COLO668 (cell line): ENCODE measurements around the gene ARHGAP26.
"Not testable (repeated sequence)": the region's sequence is repeated elsewhere in the genome, so short reads cannot be mapped to it uniquely, and the experiment has no call there.

Experiments used
- DNase-seq: peaks from one replicate; lab custom pipeline; 2025; ENCODE audit not compliant: unreplicated experiment; lab: John Stamatoyannopoulos, UW

Gene ARHGAP26

DNA sequence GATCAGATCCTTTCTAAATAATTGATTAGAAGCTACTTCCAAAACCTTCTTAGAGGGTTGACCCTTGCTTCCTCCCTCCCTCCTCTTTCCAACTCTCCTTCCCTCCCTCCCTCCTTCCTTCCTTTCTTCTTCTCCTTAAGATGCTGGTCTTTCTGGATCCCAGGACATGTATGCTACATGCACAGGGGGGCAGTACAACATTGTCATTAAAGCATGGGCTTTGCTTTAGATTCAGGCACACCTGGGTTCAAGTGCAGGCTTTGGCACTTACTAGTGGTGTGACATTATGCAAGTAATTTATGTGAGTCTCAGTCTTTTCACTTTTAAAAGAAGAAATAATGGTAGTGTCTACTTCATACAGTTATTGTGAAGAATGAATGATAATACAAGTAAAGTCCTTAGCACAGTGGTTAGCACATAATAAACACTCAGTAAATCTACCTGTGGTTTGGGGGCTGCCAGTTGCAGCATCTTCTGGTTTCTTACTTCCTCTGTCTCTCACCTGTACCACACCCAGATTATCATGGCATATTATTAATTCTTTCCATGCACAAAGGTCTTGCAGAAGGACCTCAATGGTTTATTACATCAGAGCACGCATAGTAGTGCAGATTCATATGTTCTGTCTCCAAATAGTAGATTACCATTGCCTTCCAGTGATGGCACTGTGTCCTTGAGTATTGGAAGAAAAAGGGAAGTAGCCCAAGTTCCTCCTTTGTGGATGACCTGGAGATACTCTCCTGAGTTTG is 154.1 kb downstream of the ARHGAP26 start:
- DNase-seq, result no peak

DNA sequence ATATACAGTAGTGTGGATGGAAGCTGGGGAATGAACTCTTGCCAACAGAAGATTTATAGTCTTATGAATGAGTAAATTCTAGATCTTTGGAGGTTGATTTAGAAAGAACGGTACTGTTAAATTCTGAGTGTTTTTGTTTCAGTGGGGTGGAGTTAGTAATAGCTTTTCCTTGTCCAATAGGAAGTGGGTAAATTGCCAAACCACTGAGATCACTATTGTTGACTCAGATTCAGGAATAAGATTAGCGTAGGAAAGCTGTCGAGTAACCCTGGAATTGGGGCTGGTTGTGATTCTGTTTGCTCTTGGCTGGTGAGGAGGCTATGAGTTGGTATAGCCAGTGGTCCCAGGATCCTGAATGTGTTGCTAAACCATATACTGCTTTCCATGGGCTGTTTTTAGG is 155.6 kb downstream of the ARHGAP26 start:
- DNase-seq, result no peak

DNA sequence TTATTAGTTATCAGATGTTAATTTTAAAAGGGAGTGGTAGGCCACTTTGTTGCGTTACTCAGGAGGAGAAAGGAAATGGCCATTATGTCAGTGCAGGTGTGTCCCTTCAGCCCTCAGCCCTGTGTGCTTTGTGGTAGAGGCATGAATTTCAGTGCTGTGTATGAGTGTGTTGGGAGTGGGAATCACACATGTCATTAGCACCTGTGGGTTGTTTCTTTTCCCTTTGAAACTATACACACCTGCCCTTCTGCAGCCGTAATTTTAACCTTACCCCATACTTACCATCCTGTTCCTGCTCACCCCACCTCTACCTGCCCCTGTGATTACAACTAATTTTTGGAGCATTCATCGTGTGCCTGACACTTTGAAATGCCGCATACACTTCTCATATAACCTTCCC is 156.4 kb downstream of the ARHGAP26 start:
- no peak for DNase-seq

- DNase-seq, result not testable (repeated sequence)
Observed at GRCh38 chr5:142928999-142929398, 158.8 kb downstream of the ARHGAP26 start.

DNA sequence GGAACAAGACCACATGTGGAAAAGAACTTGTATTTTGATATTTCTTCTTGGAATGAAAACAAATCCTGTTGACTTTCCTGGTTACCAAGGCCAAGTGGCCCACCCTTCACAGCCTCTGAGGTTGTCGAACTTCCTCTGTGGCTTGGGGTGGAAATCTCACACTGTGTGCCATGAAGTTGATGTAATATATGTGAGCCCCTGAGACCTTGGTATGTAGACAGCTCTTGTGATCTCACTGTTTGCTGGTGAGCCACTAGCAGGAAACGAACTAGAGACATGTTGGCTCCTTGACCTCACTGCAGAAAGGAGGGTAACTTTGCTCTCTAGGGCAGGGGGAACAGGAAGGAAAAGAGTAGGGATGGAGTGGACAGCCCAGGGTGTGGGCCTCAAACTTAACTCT is 159.4 kb downstream of the ARHGAP26 start:
- DNase-seq, result no peak

- DNase-seq, result no peak
Observed at GRCh38 chr5:142930395-142931110, 160.4 kb downstream of the ARHGAP26 start.

GRCh38 chr5:142931896-142932686 is 161.9 kb downstream of the ARHGAP26 start:
- DNase-seq, result no peak

GRCh38 chr5:142934051-142934762 is 164.0 kb downstream of the ARHGAP26 start:
- DNase-seq, result no peak

- DNase-seq, result no peak
Observed at GRCh38 chr5:142935014-142935413, 164.8 kb downstream of the ARHGAP26 start.

DNA sequence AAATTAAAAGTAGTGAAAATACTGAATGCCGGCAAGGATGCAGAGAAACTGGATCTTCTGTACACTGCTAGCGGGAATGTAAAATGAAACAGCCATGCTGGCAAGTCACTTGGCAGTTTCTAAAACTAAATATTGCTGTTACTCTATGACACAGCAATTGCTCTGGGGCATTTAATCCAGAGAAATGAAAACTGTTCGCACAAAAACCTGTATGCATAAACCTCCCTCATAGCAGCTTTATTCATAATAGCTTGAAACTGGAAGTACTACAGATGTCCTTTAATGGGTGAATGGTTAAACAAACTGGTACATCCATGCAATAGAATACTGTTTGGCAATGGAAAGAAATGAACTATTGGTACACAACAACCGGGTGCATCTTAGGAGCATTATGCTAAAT is 167.2 kb downstream of the ARHGAP26 start:
- DNase-seq, result no peak

DNA sequence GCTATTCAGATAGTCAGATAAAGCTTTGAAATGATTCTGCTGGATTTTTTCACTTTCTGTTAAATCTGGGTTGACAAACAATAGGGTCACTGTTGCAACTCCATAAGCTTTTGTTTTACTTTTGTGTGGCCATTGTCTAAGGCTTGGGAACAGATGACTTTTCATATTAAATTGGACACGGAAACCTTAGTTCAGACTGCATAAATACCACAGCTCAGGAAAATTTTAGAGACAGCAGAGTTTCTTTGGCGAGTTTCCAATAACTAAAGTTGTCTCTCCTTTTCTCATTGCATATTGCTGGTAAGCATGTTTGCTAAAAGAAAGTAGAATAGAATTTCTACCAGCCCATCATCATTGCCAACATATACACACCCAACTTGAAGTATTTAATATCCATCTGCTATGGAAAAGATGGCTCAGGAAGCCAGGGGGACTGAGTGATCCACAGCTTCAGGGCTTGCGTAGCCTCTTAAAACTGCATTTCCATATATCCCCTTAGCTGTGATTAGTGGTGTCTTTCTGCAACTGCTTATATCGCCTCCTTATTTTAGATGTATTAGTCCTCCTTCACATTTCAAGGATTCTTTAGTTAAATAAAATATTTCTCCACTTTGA is 168.2 kb downstream of the ARHGAP26 start:
- DNase-seq, result no peak

DNA sequence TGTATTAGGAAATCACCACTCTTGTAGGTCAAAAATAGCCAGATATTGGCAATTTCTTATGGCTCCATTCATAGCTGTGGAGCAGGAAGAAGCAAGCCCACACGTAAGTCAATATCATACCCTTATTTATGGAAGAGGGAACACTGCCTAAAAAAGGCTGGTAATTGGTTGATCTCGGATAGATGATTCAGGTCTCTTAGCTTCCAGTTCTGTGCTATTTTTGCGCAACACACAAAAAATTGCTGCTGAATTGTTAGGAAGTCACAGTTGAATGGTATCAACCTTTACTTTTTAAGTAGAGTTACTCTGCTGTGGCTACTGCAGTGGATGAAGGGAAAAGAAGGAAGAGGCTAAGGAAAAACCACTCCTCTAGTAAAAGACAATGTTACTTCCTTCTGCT is 168.8 kb downstream of the ARHGAP26 start:
- no peak for DNase-seq

DNA sequence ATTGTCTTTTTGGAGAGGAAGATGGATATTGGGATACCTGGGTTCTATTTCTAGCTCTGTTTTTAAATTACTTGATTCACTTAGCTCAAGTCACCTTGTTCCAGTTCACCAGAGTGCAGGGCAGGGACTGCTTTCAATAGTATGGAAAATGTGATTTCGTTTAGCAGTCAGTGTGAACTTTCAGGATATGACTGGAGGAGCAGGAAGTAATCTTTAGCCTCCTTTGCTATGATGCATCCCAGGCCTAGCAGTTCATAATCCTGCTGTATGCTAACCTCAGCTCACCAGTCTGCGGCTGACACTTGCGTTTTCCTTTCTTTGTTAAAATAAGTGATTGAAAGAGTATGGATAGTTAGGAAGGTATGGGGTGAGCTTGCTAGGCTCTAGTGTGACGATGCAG is 169.7 kb downstream of the ARHGAP26 start:
- DNase-seq, result no peak

- DNase-seq, result no peak
Observed at GRCh38 chr5:142941245-142941644, 171.1 kb downstream of the ARHGAP26 start.

DNA sequence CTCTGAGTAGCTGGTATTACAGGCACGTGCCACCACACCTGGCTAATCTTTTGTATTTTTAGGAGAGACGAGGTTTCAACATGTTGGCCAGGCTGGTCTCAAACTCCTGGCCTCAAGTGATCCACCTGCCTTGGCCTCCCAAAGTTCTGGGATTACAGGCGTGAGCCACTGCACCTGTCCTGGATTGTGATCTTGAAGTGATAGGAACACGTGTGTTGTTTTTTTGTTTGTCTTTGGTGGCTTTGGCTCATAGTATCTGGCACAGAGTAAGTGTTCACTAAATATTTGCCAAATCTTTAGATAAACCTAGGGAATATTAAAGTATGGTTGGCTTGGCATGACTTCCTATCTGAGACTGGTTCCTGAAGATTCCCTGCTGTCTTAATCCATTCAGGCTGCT is 172.7 kb downstream of the ARHGAP26 start:
- no peak for DNase-seq

DNA sequence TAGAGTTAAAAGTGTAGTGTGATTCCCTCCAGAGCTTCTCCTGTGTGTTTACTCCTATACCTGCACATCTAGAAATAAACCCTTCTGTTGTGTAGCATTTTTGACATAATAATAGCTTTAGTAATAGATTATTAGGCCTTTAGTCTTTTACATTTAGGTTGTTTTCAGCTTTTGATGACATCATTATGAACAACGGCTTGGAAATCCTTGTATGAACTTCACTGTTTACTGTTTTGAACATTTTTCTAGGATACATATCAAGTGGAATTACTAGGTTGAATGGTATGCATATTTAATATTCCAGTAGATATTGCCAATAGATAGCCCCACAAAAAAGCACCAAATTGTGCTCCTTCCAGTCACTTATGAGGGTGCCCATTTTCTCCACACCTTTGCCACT is 174.0 kb downstream of the ARHGAP26 start:
- no peak for DNase-seq

DNA sequence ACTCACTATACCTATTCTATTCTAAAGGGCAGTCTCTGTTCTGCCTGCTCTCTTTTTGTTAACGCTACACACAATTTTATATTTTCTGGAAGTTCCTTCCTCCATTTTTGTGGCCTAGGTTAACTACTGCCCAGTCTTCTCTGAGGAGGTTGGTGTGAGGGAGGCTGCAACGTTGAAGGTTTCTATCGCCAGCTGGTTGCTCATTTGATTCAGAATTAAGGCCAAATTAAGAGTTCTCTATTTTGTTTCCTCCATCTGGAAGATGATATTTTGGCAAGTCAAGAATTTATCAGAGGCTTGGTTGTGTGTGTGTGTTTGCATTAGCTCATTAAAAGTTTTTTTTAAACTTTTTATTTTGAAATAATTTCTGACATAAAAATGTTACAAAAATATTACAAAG is 175.1 kb downstream of the ARHGAP26 start:
- DNase-seq, result no peak

DNA sequence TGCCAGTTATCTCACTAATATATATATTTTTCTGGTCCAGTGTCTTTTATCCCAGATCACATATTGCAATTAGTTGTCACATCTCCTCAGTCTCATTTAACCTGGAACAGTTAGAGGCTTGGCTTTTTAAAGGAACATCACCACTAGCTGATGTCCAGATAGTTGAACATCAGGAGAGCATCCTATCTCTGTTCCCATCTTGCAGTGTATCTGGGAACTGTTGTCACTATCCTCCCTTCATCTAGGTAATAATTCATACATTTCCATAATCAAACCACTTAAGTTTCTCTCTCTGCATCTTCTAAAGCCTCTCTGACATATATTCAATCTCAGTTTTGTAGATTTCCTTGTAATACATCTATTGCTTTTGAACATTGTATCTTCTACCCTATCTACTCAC is 175.7 kb downstream of the ARHGAP26 start:
- DNase-seq, result no peak

- DNase-seq, result no peak
Observed at GRCh38 chr5:142946547-142947426, 176.6 kb downstream of the ARHGAP26 start.

DNA sequence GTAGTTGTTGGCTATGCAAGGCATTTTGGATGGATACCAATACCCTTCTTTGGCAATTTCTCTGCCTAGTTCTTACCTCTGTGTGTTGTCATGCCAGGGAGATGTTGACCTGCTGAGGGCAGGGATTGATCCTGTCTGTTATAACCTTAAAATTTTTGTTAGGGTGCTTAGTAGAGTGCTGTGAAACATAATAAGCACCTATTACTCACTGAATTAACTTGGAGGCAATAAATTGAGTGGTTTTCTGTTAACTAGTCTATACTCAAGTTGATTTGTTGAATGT is 177.2 kb downstream of the ARHGAP26 start:
- no peak for DNase-seq
